ENCODE data around the gene FUT2. TPM values are rescaled to one million over a fixed set of nuclear protein-coding genes. Genes with fewer than 3 reads are reported as not detected.

The FUT2 gene
- total RNA-seq, 4 donors from 2014 or later, result 0.27 to 1.3 TPM; not detected in 2

DNA sequence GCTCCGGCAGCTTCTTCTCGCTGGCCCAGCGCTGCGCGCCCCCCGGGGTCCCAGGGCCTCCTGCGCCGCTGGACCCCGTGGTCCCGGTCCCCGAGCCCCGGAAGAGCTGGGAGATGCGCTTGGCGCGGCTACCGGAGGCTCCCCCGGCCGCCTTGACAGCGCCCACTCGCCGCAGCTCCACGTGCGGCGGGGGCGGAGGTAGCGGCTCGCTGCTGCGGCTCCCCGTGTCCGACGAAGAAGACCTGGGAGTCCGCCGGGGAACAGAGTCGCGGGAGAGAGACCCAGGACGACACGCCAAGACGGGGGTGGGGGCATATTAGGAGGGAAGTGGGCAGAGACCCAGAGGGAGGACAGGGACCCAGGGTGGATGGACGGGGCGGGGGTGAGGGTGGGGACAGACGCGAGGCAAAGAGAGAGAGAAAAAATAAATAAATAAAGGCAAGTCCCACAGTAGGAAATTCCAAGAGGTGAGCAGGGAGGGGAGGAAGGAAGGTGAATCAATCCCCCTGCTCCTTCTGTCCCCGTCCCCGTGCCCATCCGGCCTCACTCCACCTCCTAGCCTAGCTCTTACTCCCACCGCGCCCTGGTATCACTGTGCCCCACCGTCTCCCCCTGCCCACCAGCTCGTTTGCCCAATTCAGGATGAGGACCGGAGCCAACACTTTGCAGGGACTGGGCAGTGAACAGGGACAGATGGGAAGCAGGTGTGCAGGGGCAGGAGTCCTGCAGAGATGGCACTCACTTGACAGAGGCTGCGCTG lies 43.8 kb downstream of the FUT2 start:
- Histone ChIP-seq H3K27ac (peak overlapping the region; percentile 56 to 74 (median 72)), H3K4me1 (peaks cover 5 to 24% of the 10 kb centered on the region in 2 donors), H3K36me3 (no peaks in the 10 kb centered on the region), H3K27me3 (no peaks in the 10 kb centered on the region), H3K4me3 (replicated peaks in 1 of 3) (peak overlapping the region in 2 of 3 donors; percentile 25 to 55), H3K9me3 (no peaks in the 10 kb centered on the region)
- 22 to 32% methylated on average over 15 to 31 of the region's 51 CpGs for WGBS, 2 donors
- TF ChIP-seq, protein P1, sequence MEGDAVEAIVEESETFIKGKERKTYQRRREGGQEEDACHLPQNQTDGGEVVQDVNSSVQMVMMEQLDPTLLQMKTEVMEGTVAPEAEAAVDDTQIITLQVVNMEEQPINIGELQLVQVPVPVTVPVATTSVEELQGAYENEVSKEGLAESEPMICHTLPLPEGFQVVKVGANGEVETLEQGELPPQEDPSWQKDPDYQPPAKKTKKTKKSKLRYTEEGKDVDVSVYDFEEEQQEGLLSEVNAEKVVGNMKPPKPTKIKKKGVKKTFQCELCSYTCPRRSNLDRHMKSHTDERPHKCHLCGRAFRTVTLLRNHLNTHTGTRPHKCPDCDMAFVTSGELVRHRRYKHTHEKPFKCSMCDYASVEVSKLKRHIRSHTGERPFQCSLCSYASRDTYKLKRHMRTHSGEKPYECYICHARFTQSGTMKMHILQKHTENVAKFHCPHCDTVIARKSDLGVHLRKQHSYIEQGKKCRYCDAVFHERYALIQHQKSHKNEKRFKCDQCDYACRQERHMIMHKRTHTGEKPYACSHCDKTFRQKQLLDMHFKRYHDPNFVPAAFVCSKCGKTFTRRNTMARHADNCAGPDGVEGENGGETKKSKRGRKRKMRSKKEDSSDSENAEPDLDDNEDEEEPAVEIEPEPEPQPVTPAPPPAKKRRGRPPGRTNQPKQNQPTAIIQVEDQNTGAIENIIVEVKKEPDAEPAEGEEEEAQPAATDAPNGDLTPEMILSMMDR (IDR thresholded peaks at IDR 0.05), result no peak
- TF ChIP-seq POLR2A (IDR thresholded peaks at IDR 0.05), result no peak
- no peak for DNase-seq
- intact Hi-C loops (cut with DNase I), result no loop called here

DNA sequence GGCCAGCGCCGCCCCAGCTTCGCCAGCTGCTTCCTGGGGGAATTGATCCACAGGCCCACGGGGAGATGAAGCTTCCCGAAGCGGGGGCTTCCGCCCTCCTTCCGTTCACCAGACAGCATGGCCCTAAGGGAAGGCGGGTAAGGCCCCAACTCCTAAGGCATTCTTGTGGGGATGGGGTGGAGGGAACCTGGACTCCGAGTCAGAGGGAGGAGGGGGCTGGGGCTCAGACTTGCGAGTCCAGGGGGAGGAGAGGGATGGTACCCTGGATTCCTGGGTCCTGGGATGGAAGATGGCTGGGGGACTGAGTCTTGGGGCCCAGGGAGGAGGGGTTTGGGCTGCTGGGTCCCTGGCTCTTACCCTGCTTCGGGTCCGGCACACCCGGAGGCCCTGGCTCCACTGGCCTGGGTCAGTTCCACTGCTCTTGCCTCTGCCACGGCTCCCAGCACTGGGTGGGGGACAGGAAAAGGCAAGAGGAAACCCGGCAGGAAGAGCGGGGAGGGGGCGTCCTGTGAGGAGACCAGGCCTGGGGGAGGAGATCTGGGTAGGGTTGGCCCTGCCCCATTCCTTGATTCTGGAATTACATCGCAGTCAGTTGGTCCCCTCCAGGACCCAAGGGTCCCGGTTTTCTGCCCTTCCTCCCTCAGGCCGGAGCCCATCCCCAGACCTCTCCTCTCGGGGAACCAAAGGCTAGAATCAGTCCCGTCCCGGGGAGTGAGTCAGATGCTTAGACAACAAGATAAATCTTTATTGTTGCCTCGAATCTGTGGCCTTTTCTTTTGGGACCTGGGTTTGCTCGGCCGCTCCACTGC lies 44.6 kb downstream of the FUT2 start, which contains the start of gene RASIP1:
TSS of gene RASIP1 (minus strand) at position 447 of the 809 bp plus-strand sequence. CDS start at position 119, 328 bp downstream.
- intact Hi-C loops (cut with DNase I), result no loop called here
- H3K27ac ChIP-seq, result peak within 1 kb of the TSS; percentile 56 to 74 (median 72)

DNA sequence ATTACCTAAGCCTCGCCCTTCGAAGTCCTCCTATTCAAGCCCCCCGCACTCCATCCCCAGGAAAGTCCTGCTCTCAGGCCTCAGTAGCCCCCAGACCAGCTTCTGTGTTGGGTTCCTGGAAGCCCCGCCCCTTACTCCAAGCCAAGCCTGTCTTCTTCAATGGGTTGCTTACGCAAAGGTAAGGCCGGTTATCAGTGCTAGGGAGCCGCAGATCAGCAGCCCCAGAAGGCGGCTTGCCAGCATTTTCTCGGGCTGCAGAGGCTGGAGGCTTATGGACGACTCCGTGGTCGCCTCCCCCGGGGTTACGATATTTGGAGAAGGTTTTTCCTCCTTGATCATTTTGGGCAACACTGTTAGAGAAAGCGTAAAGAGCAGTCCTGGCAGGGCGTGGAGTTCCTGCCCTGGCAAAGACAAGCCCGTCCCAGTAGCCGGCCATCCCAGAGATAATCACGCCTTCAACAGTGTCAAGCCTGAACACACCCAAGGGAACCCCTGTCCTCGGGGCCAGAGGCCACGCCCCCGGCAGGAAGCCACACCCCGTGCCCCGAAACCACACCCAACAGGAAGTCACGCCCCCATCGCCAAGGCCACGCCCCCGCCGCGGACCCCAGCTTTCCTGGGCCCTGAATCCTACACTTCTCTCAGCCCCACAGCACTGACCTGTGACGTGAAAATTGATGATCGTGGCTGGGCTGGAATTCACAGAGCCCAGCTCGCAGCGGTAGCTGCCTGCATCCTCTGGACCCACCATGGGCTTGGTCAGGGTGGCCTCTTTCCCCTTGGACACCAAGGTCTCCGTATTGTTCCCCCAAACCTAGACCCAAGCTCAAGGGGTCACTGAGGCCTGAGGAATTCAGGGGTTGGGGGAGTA lies 45.6 kb downstream of the FUT2 start:
- intact Hi-C loops (cut with DNase I), result no loop called here
- H3K4me1 ChIP-seq, result peaks cover 5 to 20% of the 10 kb centered on the region in 2 donors
- H3K27ac ChIP-seq, result peak overlapping the region; percentile 56 to 74 (median 62)
- TF ChIP-seq, protein P1 (IDR thresholded peaks at IDR 0.05), result no peak
- peak in 1 of 2 donors; percentile 43 for TF ChIP-seq POLR2A (IDR thresholded peaks at IDR 0.05)
- 36% methylated on average over 29 to 34 of the region's 35 CpGs for WGBS, 2 donors
- no peaks in the 10 kb centered on the region for H3K36me3 ChIP-seq
- no peak for DNase-seq
- peak overlapping the region in 1 of 3 donors; percentile 55 for H3K4me3 ChIP-seq (replicated peaks in 1 of 3)
- H3K27me3 ChIP-seq, result no peaks in the 10 kb centered on the region
- no peaks in the 10 kb centered on the region for H3K9me3 ChIP-seq

More for the DNA sequence above, 44.6 kb downstream of the FUT2 start, which contains the start of gene RASIP1:
- TF ChIP-seq, protein P1 (IDR thresholded peaks at IDR 0.05), result no peak
- peak in 1 of 2 donors; percentile 42 for TF ChIP-seq POLR2A (IDR thresholded peaks at IDR 0.05)
- no peaks in the 10 kb centered on the region for H3K36me3 ChIP-seq
- no peaks in the 10 kb centered on the region for H3K27me3 ChIP-seq
- peak within 1 kb of the TSS in 2 of 3 donors; percentile 25 to 55 for H3K4me3 ChIP-seq (replicated peaks in 1 of 3)
- 63 to 64% methylated on average over 17 to 26 of the region's 27 CpGs for WGBS, 2 donors
- peaks cover 5 to 20% of the 10 kb centered on the region in 2 donors for H3K4me1 ChIP-seq
- peak in 1 of 2 donors; percentile 42 for DNase-seq
- H3K9me3 ChIP-seq, result no peaks in the 10 kb centered on the region

DNA sequence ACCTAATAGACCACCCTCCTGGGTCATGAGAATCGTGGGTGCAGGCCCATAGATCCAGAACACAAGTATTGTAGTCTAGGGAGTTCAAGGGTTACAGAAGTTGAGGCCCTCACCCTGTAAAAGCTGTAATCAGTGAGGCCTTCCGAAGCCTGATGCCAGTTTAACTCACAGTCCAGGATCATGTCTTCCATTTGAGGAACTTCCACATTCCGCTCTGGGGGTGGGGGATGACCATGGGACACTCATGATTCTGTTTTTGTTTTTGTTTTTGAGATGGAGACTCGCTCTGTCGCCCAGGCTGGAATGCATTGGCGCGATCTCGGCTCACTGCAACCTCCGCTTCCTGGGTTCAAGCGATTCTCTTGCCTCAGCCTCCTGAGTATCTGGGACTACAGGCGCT lies 46.3 kb downstream of the FUT2 start:
- Histone ChIP-seq H3K27me3 (no peaks in the 10 kb centered on the region), H3K27ac (peak overlapping the region in 2 of 3 donors; percentile 48 to 62), H3K9me3 (no peaks in the 10 kb centered on the region), H3K36me3 (no peaks in the 10 kb centered on the region), H3K4me3 (replicated peaks in 1 of 3) (no peak overlapping the region), H3K4me1 (peaks cover 5 to 20% of the 10 kb centered on the region in 2 donors)
- intact Hi-C loops (cut with DNase I), result no loop called here
- TF ChIP-seq POLR2A (IDR thresholded peaks at IDR 0.05), result no peak
- TF ChIP-seq, protein P1 (IDR thresholded peaks at IDR 0.05), result no peak
- WGBS, 2 donors, result 88 to 98% methylated on average over 11 of the region's 11 CpGs
- no peak for DNase-seq

All from thyroid gland (tissue), 4 donors.